ENCODE data around the gene MID1.

The MID1 gene

DNA sequence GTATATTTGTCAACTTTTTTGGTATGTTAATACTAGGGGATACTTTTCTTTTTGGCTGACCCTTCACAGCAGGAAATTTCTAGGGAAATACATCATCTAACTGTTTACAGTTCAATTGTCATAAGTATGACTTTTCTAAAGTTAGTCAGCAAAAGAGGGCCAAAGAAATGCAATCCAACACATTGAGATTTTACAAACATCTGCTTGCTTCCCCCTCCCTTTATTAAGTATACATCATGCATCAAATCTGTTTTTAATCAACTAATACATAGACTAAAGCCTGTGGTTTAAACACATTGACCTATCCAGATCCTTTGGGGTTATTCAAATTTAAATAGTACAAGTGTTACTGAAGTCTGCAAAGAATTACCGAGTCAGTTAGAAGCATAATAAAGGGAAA lies 93.9 kb downstream of the MID1 start:
- no peak for DNase-seq

DNA sequence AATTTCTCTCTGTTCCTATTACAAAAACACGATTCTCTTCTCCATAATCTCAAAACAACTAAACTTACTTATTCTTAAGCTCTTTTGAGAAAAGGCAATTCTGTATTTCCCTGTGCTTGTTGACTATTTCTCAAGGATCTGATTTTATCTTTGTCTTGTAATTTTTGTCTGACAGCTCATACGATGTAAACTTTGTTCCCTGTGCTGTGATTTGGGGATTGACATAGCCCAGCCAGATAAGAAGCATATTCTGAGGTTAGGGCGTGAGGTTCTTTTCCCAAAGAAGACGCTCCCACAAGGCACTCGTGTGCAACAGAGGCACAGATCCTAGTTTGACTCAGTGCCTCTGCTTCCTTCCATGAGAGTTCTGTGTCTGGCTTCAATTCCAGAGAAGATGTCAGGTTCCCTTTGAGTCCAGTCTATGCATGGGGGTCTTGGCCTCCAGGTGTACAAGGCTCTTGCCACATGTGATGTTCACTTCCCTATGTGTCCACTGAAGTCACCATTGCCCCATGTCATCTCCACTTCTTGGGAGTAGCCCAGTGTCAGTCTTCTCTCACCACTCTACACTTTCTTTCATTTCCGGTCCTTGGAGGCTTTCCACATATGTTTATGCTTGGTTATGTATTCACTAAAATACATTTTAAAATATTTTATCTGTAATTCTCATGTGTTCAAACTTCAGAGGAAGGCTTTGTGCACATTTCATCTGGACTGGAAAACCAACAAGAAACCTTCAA lies 94.8 kb downstream of the MID1 start:
- no peak for DNase-seq

- no peak for DNase-seq
Measured at GRCh38 chrX:10524578-10524977, 95.8 kb downstream of the MID1 start.

DNA sequence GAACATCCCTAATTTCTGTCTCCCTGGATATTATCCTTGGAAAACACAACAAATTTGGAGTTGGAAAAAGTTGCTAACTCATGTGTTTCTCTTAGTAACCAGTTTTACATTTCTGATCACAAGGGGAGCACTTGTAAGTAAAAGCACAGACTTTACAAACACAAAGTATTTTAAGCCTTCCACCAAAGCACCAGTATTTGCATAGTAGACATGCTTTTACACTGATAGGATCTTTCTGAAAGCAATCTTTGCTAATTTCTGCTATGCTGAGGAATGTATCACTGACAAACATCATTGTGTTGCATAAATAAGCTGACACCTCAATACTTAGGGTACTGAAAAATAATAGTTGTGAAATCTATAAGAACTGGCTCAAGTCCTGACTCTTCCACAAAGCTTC lies 100.6 kb downstream of the MID1 start:
- no peak for DNase-seq

DNA sequence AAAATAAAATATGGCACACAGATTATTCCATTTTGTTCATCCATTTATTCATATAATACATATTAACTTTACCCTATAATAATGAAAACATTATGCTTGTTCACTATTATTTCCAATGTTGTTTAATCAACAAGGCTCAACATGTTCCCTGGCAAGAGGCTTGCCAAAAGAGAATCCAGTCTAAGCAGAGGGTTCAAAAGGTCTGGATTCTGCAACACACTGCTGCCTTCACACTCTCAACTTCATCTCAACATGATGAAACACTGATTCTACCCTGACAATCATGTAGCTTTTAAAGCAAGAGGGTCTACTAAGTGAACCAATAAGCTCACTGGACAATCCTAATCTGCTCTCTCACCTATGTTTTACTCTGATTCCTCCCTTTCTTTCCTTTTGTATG lies 101.1 kb downstream of the MID1 start:
- no peak for DNase-seq

- no peak for DNase-seq
Measured at GRCh38 chrX:10518073-10518472, 102.3 kb downstream of the MID1 start.

DNA sequence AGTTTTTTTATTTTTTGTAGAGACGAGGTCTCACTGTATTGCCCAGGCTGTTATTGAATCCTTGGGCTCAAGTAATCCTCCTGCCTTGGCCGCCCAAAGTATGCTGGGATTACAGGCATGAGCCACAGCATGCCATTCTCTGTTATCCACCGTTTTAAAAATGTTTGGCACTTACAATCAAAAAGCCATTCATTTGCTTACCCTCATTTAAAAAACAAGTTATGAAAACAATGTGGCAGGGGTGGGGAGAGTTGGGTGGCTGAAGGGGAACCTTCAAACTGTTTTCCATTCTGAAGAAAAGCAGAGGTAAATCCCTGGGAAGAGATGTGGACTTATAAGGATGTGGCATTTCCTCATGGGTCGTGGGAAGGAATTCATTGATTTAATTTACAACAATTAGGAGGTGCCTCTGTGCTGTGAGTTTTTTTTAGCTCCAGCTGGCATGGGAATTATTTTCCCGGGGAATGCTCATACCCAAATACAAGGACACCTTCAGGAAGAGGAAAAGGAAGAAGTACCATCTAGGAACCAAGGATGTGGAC lies 103.5 kb downstream of the MID1 start:
- no peak for DNase-seq

GRCh38 chrX:10514891-10515290 lies 105.5 kb downstream of the MID1 start:
- DNase-seq = no peak

GRCh38 chrX:10513974-10514373 lies 106.4 kb downstream of the MID1 start:
- DNase-seq = no peak

- DNase-seq = no peak
Measured at GRCh38 chrX:10512741-10513140, 107.6 kb downstream of the MID1 start.

DNA sequence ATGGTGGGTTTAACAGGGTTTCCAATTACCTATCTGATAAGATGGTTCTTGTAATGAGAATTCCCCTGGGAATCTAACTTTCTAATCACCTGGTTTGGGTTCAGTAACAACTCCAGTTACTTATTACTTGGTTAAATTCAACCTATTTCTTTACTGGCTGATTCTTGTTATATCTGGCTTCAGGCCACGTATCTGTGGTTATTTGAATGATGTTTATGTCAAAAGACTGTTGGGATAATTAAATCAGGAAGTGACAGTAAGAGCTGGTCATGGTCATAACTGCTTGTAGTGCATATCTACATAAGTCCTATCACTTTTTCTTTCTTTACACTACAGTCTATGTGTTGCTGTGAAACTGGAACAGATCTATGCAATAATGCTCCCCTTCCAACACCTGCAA lies 108.1 kb downstream of the MID1 start:
- no peak for DNase-seq

DNA sequence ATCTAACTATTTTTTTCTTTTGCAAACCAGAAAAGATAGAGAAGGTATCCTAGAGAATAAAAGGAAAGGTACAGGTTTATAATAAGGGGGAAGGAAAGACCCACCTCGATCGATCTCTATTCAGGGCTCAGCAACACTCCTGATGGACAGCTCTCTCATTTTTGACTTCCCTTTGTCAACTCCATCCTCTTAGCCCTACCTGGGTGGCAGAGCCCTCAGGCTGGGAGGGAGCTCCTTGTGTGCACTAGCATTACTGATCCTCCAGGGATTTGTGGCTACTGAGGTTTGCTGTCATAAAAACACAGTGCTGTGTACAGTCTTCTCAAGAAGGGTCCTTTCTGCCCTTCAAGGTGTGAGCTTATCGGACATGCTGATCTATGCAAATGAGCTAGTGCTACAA lies 111.0 kb downstream of the MID1 start:
- no peak for DNase-seq

DNA sequence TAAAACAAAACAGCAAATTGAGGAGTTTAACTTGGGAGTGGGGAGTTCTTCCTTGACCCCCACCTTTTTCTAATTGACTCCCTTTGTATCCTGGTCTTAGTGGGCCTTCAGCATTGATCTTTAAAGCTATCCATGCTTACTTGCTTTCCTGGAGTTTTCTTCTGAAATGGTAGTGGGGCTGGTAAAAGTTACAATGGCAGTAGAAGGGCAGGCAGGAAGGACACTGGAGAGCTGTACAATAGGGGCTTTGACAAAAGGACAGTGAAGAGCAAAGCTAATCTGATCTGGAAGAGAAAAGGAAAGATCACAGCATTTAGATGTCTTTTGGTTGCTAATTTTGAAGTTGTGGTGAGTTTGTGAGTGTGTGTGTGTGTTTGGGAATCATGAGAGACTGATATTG lies 111.5 kb downstream of the MID1 start:
- no peak for DNase-seq

- DNase-seq = no peak
Measured at GRCh38 chrX:10507876-10508275, 112.5 kb downstream of the MID1 start.

DNA sequence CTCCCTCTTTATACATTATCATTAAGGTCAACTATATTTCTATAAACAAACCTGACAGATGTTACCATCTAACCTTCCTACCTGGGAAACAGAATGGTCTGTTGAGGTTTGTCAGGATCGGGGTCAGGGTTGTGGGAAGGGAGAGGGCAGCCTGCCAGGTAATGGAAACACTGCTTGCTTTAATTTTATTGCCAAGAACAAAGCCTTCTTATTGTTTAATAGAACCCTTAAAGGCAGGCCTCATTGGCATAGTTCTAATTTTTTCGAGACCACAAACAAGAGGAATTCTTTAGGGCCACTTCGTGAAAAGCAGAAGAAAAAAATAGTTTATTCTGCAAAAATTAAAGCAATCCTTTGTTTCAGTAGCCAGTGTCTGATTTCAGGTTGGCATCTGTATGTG lies 113.2 kb downstream of the MID1 start:
- DNase-seq = no peak

- DNase-seq = no peak
Measured at GRCh38 chrX:10506781-10507180, 113.6 kb downstream of the MID1 start.

- no peak for DNase-seq
Measured at GRCh38 chrX:10505726-10506125, 114.7 kb downstream of the MID1 start.

- DNase-seq = no peak
Measured at GRCh38 chrX:10502961-10503360, 117.4 kb downstream of the MID1 start.

DNA sequence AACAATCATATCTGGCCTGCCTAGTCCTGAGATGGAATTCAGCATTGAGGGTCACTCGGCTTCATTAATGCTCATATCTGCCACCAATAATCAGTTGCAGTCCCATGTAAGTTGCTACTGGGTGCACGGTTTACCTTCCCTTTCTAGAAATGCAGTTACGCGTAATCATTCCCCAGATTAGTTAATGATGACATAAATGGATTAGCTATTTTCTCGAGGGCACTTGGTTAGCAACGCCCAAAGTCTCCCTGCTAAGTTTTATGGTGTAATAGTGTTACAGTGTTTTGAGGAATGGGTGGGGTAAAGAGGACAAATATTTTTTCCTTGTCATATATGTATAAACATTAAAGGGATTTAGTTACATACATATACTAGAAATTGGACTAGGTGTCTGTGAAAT lies 118.8 kb downstream of the MID1 start:
- DNase-seq = no peak

GRCh38 chrX:10496345-10496965 lies 123.9 kb downstream of the MID1 start:
- no peak for DNase-seq

DNA sequence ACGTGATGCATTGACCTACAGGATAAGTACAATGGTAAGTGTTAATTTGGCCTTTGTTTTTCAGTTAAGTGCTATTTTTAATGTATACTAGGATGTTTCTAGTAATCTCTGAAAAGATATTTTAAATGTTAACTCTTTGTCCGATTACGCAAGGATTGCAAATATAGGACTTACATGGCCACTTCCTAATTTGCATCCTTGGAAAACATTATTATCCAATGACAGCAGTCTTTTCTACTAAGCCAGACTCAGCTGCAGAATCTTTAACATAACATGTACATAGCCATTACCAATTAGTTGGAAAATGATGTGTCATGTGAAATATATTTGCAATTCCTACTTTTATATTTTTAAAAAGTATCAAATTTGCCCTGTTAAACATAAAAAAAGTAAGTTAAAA lies 124.7 kb downstream of the MID1 start:
- no peak for DNase-seq

- DNase-seq = no peak
Measured at GRCh38 chrX:10492250-10492649, 128.1 kb downstream of the MID1 start.

DNA sequence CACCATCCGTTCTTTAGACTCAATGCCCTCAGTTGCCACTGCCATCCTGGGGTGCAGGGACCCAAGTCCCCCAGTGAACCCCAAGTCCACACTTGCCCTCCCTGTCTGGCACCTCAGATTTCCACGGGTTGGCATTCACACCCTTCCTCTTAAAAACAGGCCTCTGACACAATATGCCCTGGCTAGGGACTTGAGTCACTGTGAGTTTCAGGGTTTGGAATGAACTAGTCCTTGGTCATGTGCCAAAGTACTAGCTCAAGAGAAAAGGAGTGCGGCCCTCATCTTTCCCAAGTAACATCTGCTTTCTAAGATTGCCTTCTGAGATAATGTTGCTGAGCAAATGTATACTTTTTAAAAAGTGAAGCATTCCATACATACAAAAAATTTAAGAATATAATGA lies 134.0 kb downstream of the MID1 start:
- DNase-seq = no peak

- no peak for DNase-seq
Measured at GRCh38 chrX:10485326-10485725, 135.1 kb downstream of the MID1 start.
